Measurements from ENCODE around the gene TMBIM4.

TMBIM4 gene

GRCh38 chr12:66085998-66086397, 83.8 kb downstream of the TMBIM4 start:
- no peak for DNase-seq

Measured in NCI-H1694 treated with DMSO at 0.1 percent for 48 hours (cell line).